Ishikawa (cell line): ENCODE measurements around the gene CACNA2D3.

ENCODE experiments used
- CEBPB ChIP-seq: IDR thresholded peaks from 2 replicates; pipeline ENCODE4 v1.6.1; 2012
- CREB1 ChIP-seq: IDR thresholded peaks from 2 replicates; pipeline ENCODE4 v1.6.1; 2012; ENCODE audit warnings: low read depth
- EGR1 ChIP-seq: IDR thresholded peaks from 2 replicates; pipeline ENCODE4 v1.6.1; 2012
- EP300 ChIP-seq: IDR thresholded peaks from 2 replicates; pipeline ENCODE4 v1.6.1; 2012; ENCODE audit warnings: borderline replicate concordance
- FOXM1 ChIP-seq: IDR thresholded peaks from 2 replicates; pipeline ENCODE4 v1.6.1; 2012; ENCODE audit warnings: low read depth, borderline replicate concordance
- MAX ChIP-seq: IDR thresholded peaks from 2 replicates; pipeline ENCODE4 v1.6.1; 2012
- NFIC ChIP-seq: IDR thresholded peaks from 2 replicates; pipeline ENCODE4 v1.6.1; 2012
- RAD21 ChIP-seq: IDR thresholded peaks from 2 replicates; pipeline ENCODE4 v1.6.1; 2012; ENCODE audit warnings: low read depth
- REST ChIP-seq: IDR thresholded peaks from 2 replicates; pipeline ENCODE4 v1.6.1; 2012; ENCODE audit warnings: low read depth, mild to moderate bottlenecking
- TAF1 ChIP-seq: IDR thresholded peaks from 2 replicates; pipeline ENCODE4 v1.6.1; 2012; ENCODE audit warnings: low read depth, mild to moderate bottlenecking
- TCF12 ChIP-seq: IDR thresholded peaks from 2 replicates; pipeline ENCODE4 v1.6.1; 2012; ENCODE audit warnings: low read depth
- TEAD4 ChIP-seq: IDR thresholded peaks from 2 replicates; pipeline ENCODE4 v1.6.1; 2012
- USF1 ChIP-seq: IDR thresholded peaks from 2 replicates; pipeline ENCODE4 v1.6.1; 2012
- YY1 ChIP-seq: IDR thresholded peaks from 2 replicates; pipeline ENCODE4 v1.6.1; 2012; ENCODE audit warnings: low read depth
- ZBTB7A ChIP-seq: IDR thresholded peaks from 2 replicates; pipeline ENCODE4 v1.6.1; 2012; ENCODE audit warnings: low read depth

CACNA2D3 gene

GRCh38 chr3:54514006-54514405, 391.7 kb downstream of the CACNA2D3 start:
- TF ChIP-seq YY1 (no peak), USF1 (no peak), FOXM1 (no peak), EP300 (no peak)

GRCh38 chr3:54514416-54514815, 392.1 kb downstream of the CACNA2D3 start:
- TF ChIP-seq USF1 (no peak), CEBPB (no peak), MAX (no peak), TEAD4 (no peak), NFIC (no peak), RAD21 (no peak)

- no peak for TF ChIP-seq EGR1
- TF ChIP-seq CEBPB = no peak
- no peak for TF ChIP-seq USF1
- TF ChIP-seq TCF12 = no peak
- no peak for TF ChIP-seq NFIC
- no peak for TF ChIP-seq TEAD4
- no peak for TF ChIP-seq REST
- TF ChIP-seq RAD21 = no peak
- no peak for TF ChIP-seq MAX
- TF ChIP-seq YY1 = no peak
- TF ChIP-seq ZBTB7A = no peak
- no peak for TF ChIP-seq TAF1
- no peak for TF ChIP-seq EP300
- no peak for TF ChIP-seq FOXM1
- no peak for TF ChIP-seq CREB1
Measured at GRCh38 chr3:54515441-54516213, 393.3 kb downstream of the CACNA2D3 start.

GRCh38 chr3:54517424-54517823, 395.1 kb downstream of the CACNA2D3 start:
- no peak for TF ChIP-seq EP300
- no peak for TF ChIP-seq TEAD4

- TF ChIP-seq EP300 (no peak), FOXM1 (no peak), CEBPB (no peak), CREB1 (no peak), EGR1 (no peak)
Measured at GRCh38 chr3:54518011-54518675, 395.8 kb downstream of the CACNA2D3 start.

GRCh38 chr3:54519493-54519892, 397.1 kb downstream of the CACNA2D3 start:
- TF ChIP-seq TEAD4 = no peak
- no peak for TF ChIP-seq YY1
- no peak for TF ChIP-seq CREB1
- TF ChIP-seq TAF1 = no peak
- TF ChIP-seq REST = no peak
- TF ChIP-seq TCF12 = no peak
- TF ChIP-seq MAX = no peak
- no peak for TF ChIP-seq USF1
- TF ChIP-seq ZBTB7A = no peak
- TF ChIP-seq RAD21 = no peak
- TF ChIP-seq NFIC = no peak
- TF ChIP-seq FOXM1 = no peak
- TF ChIP-seq CEBPB = no peak
- no peak for TF ChIP-seq EGR1
- no peak for TF ChIP-seq EP300
